Measurements from ENCODE around the gene MINK1. TPM values are rescaled to one million over a fixed set of nuclear protein-coding genes. Genes with fewer than 3 reads are reported as not detected.
A peak's percentile ranks its signal among the peaks of the same experiment; 100 is the strongest.

MINK1 gene
- total and polyA plus RNA-seq, 2 donors (not counting 1 experiment from before 2014, with no cell fraction given), result 109 to 160 TPM

GRCh38 chr17:4940555-4941318 lies 107.6 kb downstream of the MINK1 start:
- Mint-ChIP-seq H3K4me3 (peak overlapping the region; percentile 89), H3K4me1 (peaks cover 66% of the 10 kb centered on the region), H3K27ac (peak overlapping the region; percentile 95), H3K9me3 (ENCODE audit: insufficient read depth) (no peaks in the 10 kb centered on the region), H3K27me3 (no peaks in the 10 kb centered on the region)
- DNase-seq (no peak), ATAC-seq (ENCODE audit: low read depth) (no peak)
- Histone ChIP-seq H3K9me3 (ENCODE audit: control extremely low read depth in 1 of 3, control insufficient read depth in 2 of 3, insufficient read depth in 1 of 3, low read length in 2 of 3) (no peaks in the 10 kb centered on the region), H4K20me1 (ENCODE audit: control insufficient read depth, insufficient read depth, low read length, poor library complexity, severe bottlenecking) (peaks cover 19% of the 10 kb centered on the region), H3K9ac (ENCODE audit: low read length) (peak overlapping the region; percentile 86), H3K27ac (ENCODE audit: low read length in 2 of 2) (peak overlapping the region; percentile 84 to 87), H3K79me2 (ENCODE audit: control insufficient read depth, insufficient read depth, low read length) (peaks cover 55% of the 10 kb centered on the region), H3K27me3 (replicated peaks in 1 of 4; ENCODE audit: control extremely low read depth in 1 of 4, control insufficient read depth in 3 of 4, insufficient read depth in 4 of 4, low read length in 3 of 4) (no peaks in the 10 kb centered on the region), H3K4me1 (ENCODE audit: control insufficient read depth in 2 of 2, insufficient read depth in 2 of 2, low read length in 2 of 2) (peaks cover 57 to 66% of the 10 kb centered on the region in 2 donors), H2AFZ (ENCODE audit: insufficient read depth, low read depth, low read length, poor library complexity, severe bottlenecking) (peak overlapping the region; percentile 78), H3K36me3 (replicated peaks in 1 of 2; ENCODE audit: control extremely low read depth in 1 of 2, control insufficient read depth in 1 of 2, extremely low read depth in 1 of 2, insufficient read depth in 2 of 2, low read length in 1 of 2) (peaks cover 0 to 51% of the 10 kb centered on the region in 2 experiments), H3K4me3 (ENCODE audit: control extremely low read depth in 1 of 5, extremely low read depth in 1 of 5, insufficient read depth in 1 of 5, low read depth in 2 of 5, low read length in 4 of 5) (peak overlapping the region; percentile 83 to 100 (median 86)), H3K4me2 (replicated peaks; ENCODE audit: low read depth, low read length, poor library complexity, severe bottlenecking) (peak overlapping the region; percentile 99)
- 0% methylated on average over 19 of the region's 29 CpGs for WGBS (ENCODE audit: insufficient coverage)
- intact Hi-C loops (cut with micrococcal nuclease), result loop anchor here (1.0 to 10.0 kb wide), 6 partner anchors 8 to 304 kb away; partner anchors contain the start of genes INCA1, KIF1C, PFN1 and PLD2
- POLR2A ChIA-PET, result interaction anchor here (0.6 to 2.6 kb wide), 13 partner anchors 8 to 797 kb away, joined by 3 to 38 read pairs (median 5); partner anchors contain the start of genes ARRB2, CAMTA2, CHRNE and INCA1
- TF ChIP-seq, protein P1, sequence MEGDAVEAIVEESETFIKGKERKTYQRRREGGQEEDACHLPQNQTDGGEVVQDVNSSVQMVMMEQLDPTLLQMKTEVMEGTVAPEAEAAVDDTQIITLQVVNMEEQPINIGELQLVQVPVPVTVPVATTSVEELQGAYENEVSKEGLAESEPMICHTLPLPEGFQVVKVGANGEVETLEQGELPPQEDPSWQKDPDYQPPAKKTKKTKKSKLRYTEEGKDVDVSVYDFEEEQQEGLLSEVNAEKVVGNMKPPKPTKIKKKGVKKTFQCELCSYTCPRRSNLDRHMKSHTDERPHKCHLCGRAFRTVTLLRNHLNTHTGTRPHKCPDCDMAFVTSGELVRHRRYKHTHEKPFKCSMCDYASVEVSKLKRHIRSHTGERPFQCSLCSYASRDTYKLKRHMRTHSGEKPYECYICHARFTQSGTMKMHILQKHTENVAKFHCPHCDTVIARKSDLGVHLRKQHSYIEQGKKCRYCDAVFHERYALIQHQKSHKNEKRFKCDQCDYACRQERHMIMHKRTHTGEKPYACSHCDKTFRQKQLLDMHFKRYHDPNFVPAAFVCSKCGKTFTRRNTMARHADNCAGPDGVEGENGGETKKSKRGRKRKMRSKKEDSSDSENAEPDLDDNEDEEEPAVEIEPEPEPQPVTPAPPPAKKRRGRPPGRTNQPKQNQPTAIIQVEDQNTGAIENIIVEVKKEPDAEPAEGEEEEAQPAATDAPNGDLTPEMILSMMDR (IDR thresholded peaks at IDR 0.05), result no peak
- TF ChIP-seq EZH2 (IDR thresholded peaks at IDR 0.05; ENCODE audit: borderline replicate concordance, insufficient read depth, low read depth, low read length, poor library complexity, severe bottlenecking), result no peak
- CTCF ChIA-PET, result interaction anchor here (0.5 to 3.1 kb wide), 15 partner anchors 8 to 185 kb away, joined by 3 to 24 read pairs (median 6); partner anchors contain the start of genes CAMTA2, CHRNE, PFN1 and SPAG7

DNA sequence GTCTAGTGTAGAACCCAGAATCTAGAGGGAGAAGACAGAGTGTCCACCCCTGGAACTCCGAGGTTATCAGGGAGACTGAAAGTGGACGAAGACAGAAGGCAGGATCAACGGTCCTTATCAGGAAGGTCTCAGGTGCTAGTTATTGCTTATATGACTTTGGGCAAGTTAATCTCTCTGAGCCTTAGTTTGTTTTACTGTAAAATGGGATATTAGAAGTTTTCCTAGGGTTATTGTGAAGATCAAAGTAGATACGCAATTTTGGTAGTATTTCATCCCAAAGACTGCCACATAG lies 108.1 kb downstream of the MINK1 start:
- ChIA-PET CTCF (no interaction called here), POLR2A (interaction anchor here (2.5 to 2.6 kb wide), 2 partner anchors 26 to 46 kb away, joined by 11 to 25 read pairs; partner anchors contain the start of genes CAMTA2 and SPAG7)
- Mint-ChIP-seq H3K9me3 (ENCODE audit: insufficient read depth) (no peaks in the 10 kb centered on the region), H3K27ac (peak overlapping the region; percentile 95), H3K4me1 (peaks cover 71% of the 10 kb centered on the region), H3K4me3 (peak overlapping the region; percentile 89), H3K27me3 (no peaks in the 10 kb centered on the region)
- Histone ChIP-seq H3K9me3 (ENCODE audit: control extremely low read depth in 1 of 3, control insufficient read depth in 2 of 3, insufficient read depth in 1 of 3, low read length in 2 of 3) (no peaks in the 10 kb centered on the region), H3K4me2 (replicated peaks; ENCODE audit: low read depth, low read length, poor library complexity, severe bottlenecking) (peak overlapping the region; percentile 99), H3K9ac (ENCODE audit: low read length) (peak overlapping the region; percentile 86), H4K20me1 (ENCODE audit: control insufficient read depth, insufficient read depth, low read length, poor library complexity, severe bottlenecking) (peaks cover 24% of the 10 kb centered on the region), H3K27ac (ENCODE audit: low read length in 2 of 2) (peak overlapping the region; percentile 84 to 87), H3K4me1 (ENCODE audit: control insufficient read depth in 2 of 2, insufficient read depth in 2 of 2, low read length in 2 of 2) (peaks cover 63 to 71% of the 10 kb centered on the region in 2 donors), H3K36me3 (replicated peaks in 1 of 2; ENCODE audit: control extremely low read depth in 1 of 2, control insufficient read depth in 1 of 2, extremely low read depth in 1 of 2, insufficient read depth in 2 of 2, low read length in 1 of 2) (peaks cover 0 to 56% of the 10 kb centered on the region in 2 experiments), H2AFZ (ENCODE audit: insufficient read depth, low read depth, low read length, poor library complexity, severe bottlenecking) (peak overlapping the region; percentile 78), H3K79me2 (ENCODE audit: control insufficient read depth, insufficient read depth, low read length) (peaks cover 60% of the 10 kb centered on the region), H3K4me3 (ENCODE audit: control extremely low read depth in 1 of 5, extremely low read depth in 1 of 5, insufficient read depth in 1 of 5, low read depth in 2 of 5, low read length in 4 of 5) (peak overlapping the region; percentile 83 to 100 (median 86)), H3K27me3 (replicated peaks in 1 of 4; ENCODE audit: control extremely low read depth in 1 of 4, control insufficient read depth in 3 of 4, insufficient read depth in 4 of 4, low read length in 3 of 4) (no peaks in the 10 kb centered on the region)
- no peak for DNase-seq
- WGBS (ENCODE audit: insufficient coverage), result 32% methylated on average over 3 of the region's 4 CpGs
- TF ChIP-seq EZH2 (IDR thresholded peaks at IDR 0.05; ENCODE audit: borderline replicate concordance, insufficient read depth, low read depth, low read length, poor library complexity, severe bottlenecking), result no peak
- TF ChIP-seq, protein P1 (IDR thresholded peaks at IDR 0.05), result no peak
- intact Hi-C loops (cut with micrococcal nuclease), result loop anchor here (2.0 to 10.0 kb wide), 4 partner anchors 56 to 304 kb away; partner anchors contain the start of genes INCA1, KIF1C, PLD2 and ZNF594
- ATAC-seq (ENCODE audit: low read depth), result no peak
